SK-N-SH (cell line): Measurements from ENCODE around the gene STXBP1.

Source experiments
- CHD2 ChIP-seq: fragments of 150-350 bp; IDR thresholded peaks from 2 replicates; pipeline ENCODE4 v1.6.1; 2018; ENCODE audit warnings: low read length; ENCODE audit not compliant: partially characterized antibody
- EP300 ChIP-seq, 2 experiments: IDR thresholded peaks; 2 replicates each; pipeline versions ENCODE4 v1.4.0 to v1.6.1; 2012; ENCODE audit warnings: borderline replicate concordance in 1 of 2, low read depth in 1 of 2, low read length in 1 of 2
- EZH2phosphoT487 ChIP-seq: fragments of 200-600 bp; sonication (generic); IDR thresholded peaks from 2 replicates; pipeline ENCODE4 v1.6.1; 2017; ENCODE audit warnings: low read depth, mixed run types, mild to moderate bottlenecking, antibody characterized with exemption, moderate library complexity, borderline replicate concordance
- GABPA ChIP-seq: IDR thresholded peaks from 2 replicates; pipeline ENCODE4 v1.4.0; 2012; ENCODE audit warnings: low read depth, mild to moderate bottlenecking
- MXI1 ChIP-seq: IDR thresholded peaks from 2 replicates; pipeline ENCODE4 v1.6.1; 2012; ENCODE audit warnings: mild to moderate bottlenecking, low read depth, low read length, improper control_type of control experiment
- NRF1 ChIP-seq: IDR thresholded peaks from 2 replicates; pipeline ENCODE4 v1.6.1; 2012; ENCODE audit warnings: low read depth, mild to moderate bottlenecking, low read length
- POLR2AphosphoS5 ChIP-seq: IDR thresholded peaks from 2 replicates; pipeline ENCODE4 v1.6.1; 2012; ENCODE audit warnings: low read depth, low read length
- RFX5 ChIP-seq: IDR thresholded peaks from 2 replicates; pipeline ENCODE4 v1.6.1; 2012; ENCODE audit warnings: mild to moderate bottlenecking, improper control_type of control experiment, low read length
- SMC3 ChIP-seq: IDR thresholded peaks from 2 replicates; pipeline ENCODE4 v1.6.1; 2012; ENCODE audit warnings: low read depth, low read length, improper control_type of control experiment
- TAF1 ChIP-seq: IDR thresholded peaks from 2 replicates; pipeline ENCODE4 v1.6.1; 2012; ENCODE audit warnings: low read depth, mild to moderate bottlenecking, low read length, moderate library complexity, borderline replicate concordance
- TCF12 ChIP-seq: IDR thresholded peaks from 2 replicates; pipeline ENCODE4 v1.4.0; 2012
- TEAD4 ChIP-seq: IDR thresholded peaks from 2 replicates; pipeline ENCODE4 v1.4.0; 2012; ENCODE audit warnings: mild to moderate bottlenecking, borderline replicate concordance; ENCODE audit not compliant: insufficient read depth
- YY1 ChIP-seq: IDR thresholded peaks from 2 replicates; pipeline ENCODE4 v1.4.0; 2012; ENCODE audit warnings: low read depth, mild to moderate bottlenecking
- TF ChIP-seq, protein P1 (sequence below): fragments of 200-600 bp; sonication (generic); IDR thresholded peaks from 2 replicates; pipeline ENCODE4 v1.6.1; 2017; ENCODE audit warnings: antibody characterized with exemption, mild to moderate bottlenecking, moderate library complexity

DNA sequence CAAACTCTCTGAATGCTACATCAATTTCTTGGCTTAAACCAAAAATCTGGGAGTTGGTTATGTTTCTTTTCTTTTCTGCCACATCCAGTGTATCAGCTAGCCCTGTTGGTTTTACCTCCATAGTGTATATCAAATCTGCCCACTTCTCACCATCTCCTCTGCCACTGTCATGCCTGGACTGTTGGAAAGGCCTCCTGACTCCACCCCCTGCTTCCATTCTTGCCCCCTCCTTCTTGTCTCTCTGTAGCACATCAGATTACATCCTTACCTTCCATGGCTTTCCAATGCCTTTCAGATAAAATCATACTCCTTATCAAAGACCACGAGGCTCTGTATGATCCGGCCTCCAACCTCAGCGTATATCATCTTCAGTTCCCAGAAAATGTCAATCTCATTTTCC, 35.4 kb downstream of the STXBP1 start:
- TF ChIP-seq, protein P1, sequence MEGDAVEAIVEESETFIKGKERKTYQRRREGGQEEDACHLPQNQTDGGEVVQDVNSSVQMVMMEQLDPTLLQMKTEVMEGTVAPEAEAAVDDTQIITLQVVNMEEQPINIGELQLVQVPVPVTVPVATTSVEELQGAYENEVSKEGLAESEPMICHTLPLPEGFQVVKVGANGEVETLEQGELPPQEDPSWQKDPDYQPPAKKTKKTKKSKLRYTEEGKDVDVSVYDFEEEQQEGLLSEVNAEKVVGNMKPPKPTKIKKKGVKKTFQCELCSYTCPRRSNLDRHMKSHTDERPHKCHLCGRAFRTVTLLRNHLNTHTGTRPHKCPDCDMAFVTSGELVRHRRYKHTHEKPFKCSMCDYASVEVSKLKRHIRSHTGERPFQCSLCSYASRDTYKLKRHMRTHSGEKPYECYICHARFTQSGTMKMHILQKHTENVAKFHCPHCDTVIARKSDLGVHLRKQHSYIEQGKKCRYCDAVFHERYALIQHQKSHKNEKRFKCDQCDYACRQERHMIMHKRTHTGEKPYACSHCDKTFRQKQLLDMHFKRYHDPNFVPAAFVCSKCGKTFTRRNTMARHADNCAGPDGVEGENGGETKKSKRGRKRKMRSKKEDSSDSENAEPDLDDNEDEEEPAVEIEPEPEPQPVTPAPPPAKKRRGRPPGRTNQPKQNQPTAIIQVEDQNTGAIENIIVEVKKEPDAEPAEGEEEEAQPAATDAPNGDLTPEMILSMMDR, result no peak
- TF ChIP-seq NRF1 (no peak), SMC3 (no peak), POLR2AphosphoS5 (no peak), TAF1 (no peak), GABPA (no peak), MXI1 (no peak), YY1 (no peak), TCF12 (no peak), EP300 (IDR thresholded peaks at IDR 0.05; ENCODE audit: borderline replicate concordance in 1 of 2, low read depth in 1 of 2, low read length in 1 of 2) (no peak), RFX5 (no peak), EZH2phosphoT487 (no peak), TEAD4 (no peak), CHD2 (no peak)
